Measurements from ENCODE around the gene ADD2.

The ADD2 gene

DNA sequence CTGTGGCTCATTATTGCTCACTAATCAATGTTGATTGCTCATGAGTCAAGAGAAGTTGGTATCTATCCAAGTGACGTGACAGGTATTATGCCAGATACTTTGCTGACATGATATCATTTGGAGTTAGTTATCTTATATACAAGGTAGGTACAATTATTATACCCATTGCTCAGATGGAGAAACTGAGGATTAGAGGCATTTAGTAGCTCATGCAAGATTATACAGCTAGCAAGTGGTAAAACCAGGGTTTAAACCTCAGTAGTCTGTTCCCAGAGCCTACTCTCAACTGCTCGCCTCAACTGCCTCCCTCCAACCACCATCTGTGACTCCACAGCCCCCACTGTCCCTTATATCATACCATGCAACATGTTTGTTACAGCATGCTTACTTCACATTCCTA is 16.3 kb upstream of the ADD2 start:
- no peak for DNase-seq (ENCODE audit: low read depth)

DNA sequence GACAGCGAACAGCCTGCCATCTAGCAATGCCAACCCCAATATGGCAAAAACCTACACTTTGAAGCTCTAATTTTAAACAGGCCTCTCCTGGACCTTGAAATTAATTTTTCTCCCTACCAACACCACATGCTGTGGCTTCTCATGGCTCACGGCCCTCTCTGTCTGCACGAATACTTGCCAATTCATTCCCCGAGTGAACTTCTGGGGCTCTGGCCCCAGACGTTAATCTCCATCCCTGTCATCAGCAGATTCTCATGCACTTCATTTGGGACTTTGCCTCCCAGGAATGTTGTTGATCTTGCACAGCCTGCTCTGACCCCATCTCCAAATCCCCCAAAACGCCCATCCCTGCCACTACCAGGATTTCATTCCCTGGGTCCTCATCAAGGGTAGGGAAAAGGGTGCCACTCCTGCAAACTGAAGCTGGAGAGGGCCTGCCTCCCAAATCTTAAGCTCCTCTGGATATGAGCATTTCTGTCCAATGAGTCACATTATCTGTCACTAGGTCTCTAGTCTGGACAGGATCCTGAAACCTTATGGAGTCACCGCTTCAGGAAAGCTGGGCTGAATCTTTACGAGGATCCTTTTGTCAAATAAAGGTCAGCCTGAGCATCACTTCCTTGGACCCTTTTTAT is 12.0 kb upstream of the ADD2 start:
- peak; percentile 32 for DNase-seq (ENCODE audit: low read depth)

DNA sequence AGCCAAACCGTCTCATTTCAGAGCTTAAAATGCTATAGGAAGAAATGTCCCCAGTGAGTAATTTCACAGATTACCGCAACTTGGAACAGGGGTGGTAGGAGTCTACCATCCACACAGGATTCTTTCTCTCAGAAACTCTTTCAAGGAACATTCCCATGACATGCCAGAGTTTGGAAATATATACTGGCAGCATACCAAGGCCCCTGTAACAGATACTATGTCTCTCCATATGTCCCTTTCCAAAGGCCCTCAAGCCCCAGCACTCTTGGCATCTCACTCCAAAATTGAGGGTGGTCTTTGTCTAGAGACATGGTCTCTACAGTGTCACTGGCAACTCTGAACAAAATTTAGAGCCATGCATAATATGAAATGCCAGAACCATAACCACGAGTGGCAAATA is 11.5 kb upstream of the ADD2 start:
- no peak for DNase-seq (ENCODE audit: low read depth)

DNA sequence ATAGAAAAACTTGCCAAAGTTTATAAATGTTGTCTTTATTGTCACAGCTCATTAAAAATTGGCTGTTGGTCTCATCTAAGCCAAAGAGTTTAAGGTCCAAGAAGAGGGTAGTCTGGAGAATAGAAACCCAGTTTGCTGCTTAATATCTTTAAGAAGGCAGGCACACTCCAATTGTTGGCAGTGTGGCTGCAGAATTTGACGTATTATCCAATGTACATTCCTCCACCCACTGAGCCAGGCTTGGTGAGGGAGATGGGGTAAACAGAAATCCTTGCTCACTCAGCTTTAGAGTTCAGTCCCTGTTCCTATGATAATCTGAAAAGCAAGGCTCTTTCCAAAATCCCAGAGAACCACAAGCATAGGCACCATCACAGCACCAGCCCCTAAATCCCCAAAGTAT is 10.7 kb upstream of the ADD2 start:
- no peak for DNase-seq (ENCODE audit: low read depth)

DNA sequence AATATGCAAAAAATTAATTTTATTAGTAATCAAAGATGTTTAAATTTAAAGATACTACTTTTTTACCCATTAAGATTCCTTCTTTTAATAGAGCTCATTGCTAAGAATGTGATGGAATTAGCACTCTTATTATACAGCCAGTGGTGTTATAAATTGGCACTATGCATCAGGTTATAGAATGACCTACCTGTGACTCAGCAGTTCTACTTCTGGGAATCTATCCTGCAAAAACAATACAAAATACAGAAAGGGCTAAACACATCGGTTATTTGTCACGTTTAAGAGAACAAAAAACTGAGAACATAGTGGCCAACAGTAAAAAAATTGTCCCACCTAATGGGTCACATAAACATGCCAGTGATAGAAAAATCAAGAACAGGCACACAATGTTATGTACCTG is 9.4 kb upstream of the ADD2 start:
- DNase-seq (ENCODE audit: low read depth): peak; percentile 13

DNA sequence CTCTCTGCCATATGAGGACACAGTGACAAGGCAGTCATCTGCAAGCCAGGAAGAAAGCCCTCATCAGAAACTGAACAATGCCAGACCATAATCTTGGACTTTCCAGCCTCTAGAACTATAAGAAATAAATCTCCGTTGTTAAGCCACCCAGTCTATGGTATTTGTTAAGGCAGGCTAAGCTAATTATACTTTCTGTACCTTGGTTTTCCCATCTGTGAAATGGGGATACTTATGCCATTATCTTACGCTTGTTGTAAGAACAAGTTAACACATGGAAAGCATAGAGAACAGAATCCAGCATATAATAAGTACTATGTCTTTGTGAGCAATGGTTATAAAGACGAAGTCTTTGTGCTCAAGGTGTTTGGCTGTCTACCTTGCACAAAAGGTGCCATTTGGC is 8.3 kb upstream of the ADD2 start:
- no peak for DNase-seq (ENCODE audit: low read depth)

DNA sequence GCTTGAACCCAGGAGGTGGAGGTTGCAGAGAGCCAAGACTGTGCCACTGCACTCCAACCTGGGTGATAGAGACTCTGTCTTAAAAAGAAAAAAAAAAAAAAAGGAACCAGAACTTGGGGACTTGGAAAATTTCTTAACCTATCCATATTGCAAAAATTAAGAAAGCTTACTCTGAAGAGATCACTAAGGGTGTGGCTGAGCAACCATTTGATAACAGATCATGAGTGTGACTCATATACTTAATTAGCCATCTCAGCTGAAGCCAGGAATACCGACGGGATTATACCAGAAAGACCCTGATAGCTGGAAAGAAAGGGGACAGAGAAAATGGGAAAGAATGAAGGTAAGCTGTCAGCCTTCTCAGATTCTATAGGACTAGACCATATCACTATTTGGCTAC is 7.1 kb upstream of the ADD2 start:
- no peak for DNase-seq (ENCODE audit: low read depth)

DNA sequence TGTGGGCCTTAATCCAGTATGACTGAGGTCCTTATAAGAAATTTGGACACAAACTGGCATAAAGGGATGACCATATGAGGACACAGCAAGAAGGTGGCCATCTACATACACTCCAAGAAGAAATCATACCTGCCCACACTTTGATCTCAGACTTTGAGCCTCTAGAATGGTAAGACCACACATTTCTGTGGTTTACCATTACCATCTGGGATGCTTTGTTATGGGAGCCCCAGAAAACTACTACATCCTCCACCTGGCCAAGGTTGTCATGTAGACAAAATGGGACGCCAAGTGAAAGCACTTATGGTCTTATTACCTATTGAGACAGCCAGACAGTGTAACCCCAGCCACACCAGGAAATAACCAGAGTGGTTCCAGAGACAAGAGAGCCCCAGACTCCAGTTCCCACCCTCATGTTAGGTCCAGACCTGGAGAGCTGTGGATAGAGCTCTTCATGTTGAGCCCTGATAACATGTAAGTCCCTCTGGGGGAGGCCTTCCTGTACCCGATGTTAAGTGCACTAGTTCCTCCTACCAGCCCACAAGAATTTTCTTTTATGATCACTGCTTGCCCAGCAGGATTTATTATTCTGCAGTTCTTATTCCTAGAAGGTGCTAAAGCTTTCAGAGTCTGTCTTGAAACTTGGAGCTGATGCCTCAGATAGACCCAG is 4.6 kb upstream of the ADD2 start:
- no peak for DNase-seq (ENCODE audit: low read depth)

DNA sequence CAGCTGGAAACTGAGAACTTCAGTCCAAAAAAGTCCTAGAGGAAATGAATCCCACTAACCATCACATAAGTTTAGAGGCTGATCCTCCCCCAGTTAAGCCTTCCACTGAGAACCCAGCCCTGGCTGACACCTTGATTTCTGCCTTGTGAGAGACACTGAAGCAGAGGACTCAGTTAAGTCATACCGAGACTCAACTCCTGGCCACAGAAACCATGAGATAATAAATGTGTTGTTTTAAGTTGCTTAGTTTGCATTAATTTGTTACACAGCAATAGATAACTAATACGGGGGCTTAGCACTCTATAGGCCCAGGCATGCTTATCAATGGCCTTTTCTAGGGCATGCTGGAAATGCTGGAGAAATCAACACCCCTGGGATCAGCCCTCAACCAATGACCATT is 3.4 kb upstream of the ADD2 start:
- DNase-seq (ENCODE audit: low read depth): no peak

DNA sequence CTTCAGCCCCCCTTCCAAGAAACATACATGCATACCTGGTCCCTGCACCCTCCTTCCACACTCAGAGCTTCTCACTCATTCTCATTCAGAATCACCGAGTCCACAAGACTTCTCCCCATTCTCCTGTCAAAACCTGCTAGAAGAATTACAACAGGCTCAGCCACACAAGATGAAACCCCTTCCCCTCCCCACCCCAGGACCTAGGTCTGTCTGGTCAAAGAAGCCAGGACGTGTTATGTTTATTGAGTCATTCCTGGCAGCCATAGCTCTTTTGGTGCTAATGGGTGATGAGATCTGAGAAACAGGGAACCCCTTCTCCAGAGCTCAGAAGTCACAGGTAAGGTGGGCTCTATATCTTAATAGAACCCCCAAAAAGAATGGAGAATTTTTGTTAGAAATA is 1.4 kb upstream of the ADD2 start:
- no peak for DNase-seq (ENCODE audit: low read depth)

DNA sequence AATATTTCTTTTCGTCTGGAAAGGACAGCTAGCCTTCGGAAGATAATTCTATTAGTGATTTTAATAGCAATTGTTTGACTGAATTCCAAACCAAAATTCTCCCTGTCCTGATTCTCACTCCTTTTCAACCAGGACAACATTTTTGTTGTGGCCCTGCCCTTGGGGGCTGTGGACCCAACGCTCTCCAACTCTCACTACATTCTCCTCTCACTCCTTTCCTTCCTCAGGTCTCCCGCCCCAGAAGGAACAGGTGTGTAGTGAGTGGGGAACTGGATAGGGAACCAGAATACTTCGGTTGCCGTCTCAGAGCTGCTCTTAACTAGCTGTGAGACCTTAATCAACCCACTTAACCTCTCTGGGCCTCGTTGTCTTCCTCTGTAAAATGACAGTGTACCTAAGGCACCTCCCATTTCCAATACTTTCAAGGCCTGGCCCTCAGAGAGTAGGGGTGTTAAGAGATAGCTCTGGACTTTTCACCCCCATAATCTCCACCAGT is 638 bp upstream of the ADD2 start:
- DNase-seq (ENCODE audit: low read depth): no peak

DNA sequence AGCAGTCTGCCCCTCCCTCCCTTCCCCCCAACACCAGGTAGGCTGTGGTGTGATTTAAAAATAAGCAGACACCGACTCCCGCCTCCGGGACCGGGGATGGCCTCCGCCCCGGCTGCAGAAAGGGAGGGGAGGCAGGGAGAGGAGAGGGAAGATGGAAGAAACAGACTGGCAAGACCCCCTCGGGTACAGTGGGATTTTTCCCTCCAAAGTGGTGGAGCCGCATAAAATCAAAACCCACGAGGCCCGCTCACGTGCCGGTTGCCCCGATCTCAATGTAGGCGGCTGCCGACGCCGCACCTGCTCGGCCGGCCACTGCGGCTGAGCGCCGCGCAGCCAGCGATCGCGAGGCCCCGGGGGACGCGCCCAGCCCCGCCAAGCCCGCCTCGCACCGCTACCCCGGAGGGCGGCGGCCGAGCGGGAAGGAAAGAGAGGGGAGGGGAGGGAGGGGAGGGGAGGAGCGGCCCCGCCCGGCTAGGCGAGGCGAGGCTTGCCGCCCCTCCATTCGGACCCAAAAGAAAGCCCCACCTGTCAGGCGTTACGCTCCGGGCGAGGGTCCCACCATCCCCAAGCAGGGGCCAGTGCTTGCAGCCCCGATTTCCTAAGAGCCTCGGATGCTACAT is 811 bp downstream of the ADD2 start:
- DNase-seq (ENCODE audit: low read depth): no peak

DNA sequence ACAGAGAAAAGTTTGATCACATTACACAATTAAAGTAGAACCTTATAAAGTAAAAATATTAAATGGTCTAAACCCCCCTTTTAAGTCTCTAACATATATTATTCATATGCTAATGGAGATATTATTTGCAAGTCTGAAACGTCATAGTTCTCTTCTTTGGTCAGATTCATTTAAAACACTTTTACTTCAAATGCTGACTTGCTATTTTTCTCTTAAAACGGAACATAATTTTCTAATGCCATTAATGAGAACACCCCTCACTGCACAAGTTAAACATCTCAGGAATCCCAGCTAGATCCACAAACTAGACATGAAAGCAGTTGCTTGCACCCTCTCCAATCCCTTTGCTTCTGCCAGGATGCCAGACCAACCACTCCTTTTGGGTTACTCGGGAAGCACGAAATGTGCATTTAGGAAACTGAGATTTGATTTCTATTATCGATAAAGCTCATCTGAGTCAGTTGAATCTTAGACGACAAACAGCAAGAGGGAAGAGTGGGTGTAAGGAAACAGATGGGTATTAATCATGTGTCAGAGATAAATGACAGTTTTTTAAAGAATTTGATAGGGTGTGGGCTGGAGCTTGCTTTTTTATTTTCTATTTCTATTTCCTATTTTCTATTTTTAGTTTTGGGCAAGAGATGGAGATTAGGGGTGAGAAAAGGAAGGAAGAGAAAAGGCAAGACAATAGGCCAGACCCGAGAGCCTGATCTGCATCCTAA is 1.5 kb downstream of the ADD2 start:
- no peak for DNase-seq (ENCODE audit: low read depth)

DNA sequence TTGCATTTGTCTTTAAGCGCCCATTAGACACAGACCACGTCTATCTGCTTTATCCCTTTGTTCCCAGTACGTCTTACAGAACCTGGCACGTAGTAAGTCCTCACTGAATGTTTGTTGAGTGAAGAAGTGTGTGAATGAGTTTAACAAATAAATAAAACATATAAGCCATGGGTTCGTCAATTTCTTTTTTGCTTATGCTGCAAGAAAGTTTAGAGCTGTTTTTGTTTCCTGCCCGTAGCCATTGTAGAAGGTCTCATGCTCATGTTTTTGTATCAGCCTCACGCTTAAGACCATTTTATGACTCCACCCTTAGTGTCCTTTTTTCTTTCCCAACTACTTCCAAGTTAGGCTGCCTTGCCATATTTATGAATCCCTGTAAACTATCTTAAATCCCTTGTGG is 2.5 kb downstream of the ADD2 start:
- DNase-seq (ENCODE audit: low read depth): no peak

DNA sequence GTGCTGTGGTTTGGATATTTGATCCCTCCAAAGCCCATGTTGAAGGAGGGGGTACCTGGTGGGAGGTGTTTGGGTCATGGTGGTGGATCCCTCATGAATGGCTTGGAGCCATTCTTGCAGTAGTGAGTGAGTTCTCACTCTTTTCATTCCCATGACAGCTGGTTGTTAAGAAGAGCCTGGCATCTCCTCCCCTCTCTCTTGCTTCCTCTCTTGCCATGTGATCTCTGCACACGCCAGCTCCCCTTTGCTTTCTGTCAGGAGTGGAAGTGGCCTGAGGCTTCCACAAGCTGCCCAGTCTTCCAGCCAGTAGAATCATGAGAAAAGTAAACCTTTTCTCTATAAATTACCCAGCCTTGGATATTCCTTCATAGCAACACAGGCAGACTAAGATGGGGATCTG is 8.6 kb downstream of the ADD2 start:
- no peak for DNase-seq (ENCODE audit: low read depth)

DNA sequence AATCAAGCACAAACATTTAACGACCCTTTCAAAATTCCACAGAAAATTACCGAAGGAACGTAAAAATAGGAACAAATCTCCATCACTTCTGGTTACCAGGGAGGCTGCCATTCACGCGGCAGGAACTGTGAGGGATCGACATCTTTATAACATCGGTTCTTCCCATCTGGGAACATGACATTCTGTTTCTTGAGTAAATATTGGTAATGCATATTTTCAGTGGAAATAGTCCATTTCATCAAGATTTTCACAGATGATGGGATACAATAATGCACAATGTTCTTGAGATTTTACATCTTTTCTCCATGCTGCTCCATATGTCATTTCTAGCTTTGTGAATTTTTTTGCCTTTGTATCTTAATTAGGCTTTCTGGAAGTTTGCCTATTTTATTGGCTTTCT is 10.0 kb downstream of the ADD2 start:
- DNase-seq (ENCODE audit: low read depth): no peak

DNA sequence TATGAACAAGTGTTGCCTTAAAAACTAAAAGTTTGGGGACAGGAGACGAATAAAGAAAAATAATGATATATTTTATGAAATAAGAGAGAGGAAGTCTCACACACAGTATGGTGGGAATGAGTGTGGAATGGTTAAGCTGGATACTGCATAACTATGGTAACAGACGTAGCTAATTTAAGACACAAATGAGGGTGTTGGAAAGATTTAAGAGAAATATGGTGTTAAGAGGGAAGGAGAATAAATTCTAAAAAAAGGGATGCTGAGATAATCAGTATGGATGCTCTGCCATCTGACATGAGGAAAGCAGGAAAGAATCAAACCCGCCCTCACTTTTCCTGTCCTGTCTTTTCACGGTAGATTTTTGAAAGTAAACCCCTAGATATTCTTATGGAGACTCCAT is 10.6 kb downstream of the ADD2 start:
- DNase-seq (ENCODE audit: low read depth): no peak

DNA sequence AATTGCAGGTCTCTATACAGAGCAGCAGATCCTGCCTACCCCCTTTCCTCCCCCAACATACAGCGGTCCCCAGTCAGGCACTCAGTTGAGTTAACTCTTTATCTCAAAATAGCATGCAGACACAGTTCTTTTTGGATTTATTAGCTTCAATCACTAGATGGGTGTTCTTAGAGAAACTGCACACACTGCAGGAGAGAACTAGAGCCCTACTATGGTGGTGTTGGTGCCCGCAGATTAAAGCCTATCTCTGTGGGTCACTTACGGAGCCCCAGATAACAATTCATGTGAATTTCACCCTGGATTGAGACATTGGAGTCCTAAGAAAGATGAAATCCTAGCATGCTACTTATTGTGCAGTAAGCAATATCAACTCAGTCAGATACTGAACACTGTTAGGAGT is 11.9 kb downstream of the ADD2 start:
- no peak for DNase-seq (ENCODE audit: low read depth)

DNA sequence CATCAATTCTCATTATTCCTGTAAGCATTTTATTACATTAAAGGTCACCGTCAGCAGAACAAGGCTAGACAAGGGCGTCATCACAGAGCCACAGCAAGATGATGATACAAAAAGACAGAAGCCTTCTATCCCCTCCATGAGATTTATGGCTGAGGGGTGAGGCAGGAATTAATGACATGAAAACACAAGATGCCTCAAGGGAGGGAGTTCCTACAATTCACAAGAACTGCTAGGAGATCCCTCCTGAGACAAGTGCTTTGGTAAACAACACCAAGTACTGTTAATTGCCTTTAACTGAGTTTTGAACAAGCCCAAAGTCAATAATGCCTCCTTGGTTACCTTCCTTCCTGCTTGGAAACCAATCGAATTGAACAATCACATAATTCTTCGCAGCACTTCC is 14.1 kb downstream of the ADD2 start:
- DNase-seq (ENCODE audit: low read depth): no peak

DNA sequence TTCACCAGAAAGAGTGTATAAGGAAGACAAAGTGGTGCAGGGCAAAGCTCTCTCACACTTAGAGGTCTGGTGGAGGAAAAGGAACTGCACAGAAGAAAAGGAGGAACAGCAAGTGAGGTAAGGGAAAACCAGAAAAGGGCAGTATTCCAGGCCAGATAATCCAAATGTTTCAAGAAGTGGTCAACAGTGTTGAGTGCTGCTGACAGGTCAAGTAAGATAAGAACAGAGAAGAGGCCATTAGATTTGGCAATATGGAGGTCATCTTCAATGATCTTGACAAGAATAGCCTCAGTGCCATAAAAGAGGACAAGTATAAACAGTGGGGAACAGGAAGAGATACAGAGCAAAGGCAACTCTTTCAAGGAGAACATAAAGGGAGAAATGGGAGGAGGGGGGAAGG is 15.0 kb downstream of the ADD2 start:
- DNase-seq (ENCODE audit: low read depth): no peak

DNA sequence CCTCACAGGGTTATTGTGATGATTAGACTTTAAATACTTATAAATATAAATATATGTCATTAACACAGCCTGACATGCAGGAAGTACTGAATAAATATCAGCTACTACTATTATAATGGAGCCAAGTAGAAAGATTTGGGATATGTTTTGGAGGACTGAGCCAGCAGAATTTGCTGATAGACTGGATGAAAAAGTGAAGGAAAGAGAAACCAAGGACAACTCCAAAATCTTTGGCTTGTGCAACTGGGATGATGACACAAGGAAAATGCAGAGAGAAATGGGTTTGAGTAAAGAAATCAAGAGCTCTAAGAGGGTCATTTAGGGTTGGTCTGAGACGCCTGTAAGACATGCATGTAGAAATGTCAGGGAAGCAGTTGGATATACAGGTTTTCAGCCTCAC is 15.6 kb downstream of the ADD2 start:
- no peak for DNase-seq (ENCODE audit: low read depth)

DNA sequence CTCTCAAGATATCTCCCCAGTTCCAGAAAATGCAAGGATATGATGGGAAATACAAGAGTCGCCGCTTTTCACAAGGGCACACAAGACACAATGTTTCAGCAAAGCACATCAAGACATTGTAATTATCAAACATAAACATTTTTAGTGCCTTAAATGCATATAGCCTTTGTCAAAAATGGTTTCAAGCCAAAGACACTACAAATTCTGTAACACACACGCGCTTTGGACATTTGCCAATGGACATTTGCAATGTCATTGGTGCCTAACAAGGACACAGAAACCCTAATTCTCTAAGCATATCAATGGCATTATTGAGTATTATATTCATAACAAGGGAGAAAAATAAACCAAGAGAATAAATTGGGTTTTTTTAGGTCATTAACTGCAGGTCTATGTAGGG is 16.1 kb downstream of the ADD2 start:
- no peak for DNase-seq (ENCODE audit: low read depth)

DNA sequence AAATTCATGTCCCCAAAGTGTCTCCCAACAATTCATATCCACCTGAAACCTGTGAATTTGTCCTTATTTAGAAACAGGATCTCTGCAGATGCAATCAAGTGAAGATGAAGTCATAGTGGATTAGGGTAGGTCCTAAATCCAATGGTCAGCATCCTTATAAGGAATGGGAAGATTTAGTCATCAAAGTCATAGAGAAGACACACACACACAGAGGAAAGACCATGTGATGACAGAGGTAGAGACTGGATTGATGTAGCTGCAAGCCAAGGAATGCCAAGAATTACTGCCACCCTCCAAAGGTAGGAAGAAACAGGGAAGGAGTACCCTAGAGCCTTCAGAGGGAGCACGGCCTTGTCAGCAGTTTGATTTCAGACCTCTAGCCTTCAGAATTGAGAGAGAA is 17.7 kb downstream of the ADD2 start:
- DNase-seq (ENCODE audit: low read depth): no peak
